IMR-90 (cell line): ENCODE measurements around the gene DLL1. TPM values are rescaled to one million over a fixed set of nuclear protein-coding genes. Genes with fewer than 3 reads are reported as not detected.

Experiments used
- ATAC-seq: fragments of 200-7000 bp; cut with Tn5 transposase; 2 replicates; pipeline ENCODE4 v1.9.1; 2020; ENCODE audit warnings: low read depth, mild to moderate bottlenecking, moderate library complexity
- BruUV-seq: library from RNA; stranded (reverse); fragments of 400-500 nt; replicated peaks from 2 replicates; lab custom pipeline; 2021; lab: Mats Ljungman, UMichigan
- CTCF ChIA-PET: fragments of 300-600 bp; formaldehyde crosslinking; extraction: SDS; loops from one replicate; lab custom pipeline; 2021; ENCODE audit warnings: antibody characterized with exemption; lab: Yijun Ruan, JAX
- POLR2A ChIA-PET: fragments of 300-600 bp; sonication (Branson Sonifier 250); formaldehyde crosslinking; loops from one replicate; lab custom pipeline; 2022; ENCODE audit warnings: antibody characterized with exemption; ENCODE audit not compliant: unreplicated experiment; lab: Charles Lee
- DNase-seq: peaks from one replicate; pipeline ENCODE4 v3.0.0; 2013
- H2AFZ ChIP-seq: replicated peaks from 2 replicates; pipeline ENCODE3; 2013; ENCODE audit warnings: low read length, mild to moderate bottlenecking; ENCODE audit not compliant: poor library complexity
- H2AK5ac ChIP-seq: 2 replicates; pipeline ENCODE4 v1.6.1; 2013; ENCODE audit warnings: low read depth, low read length, inconsistent platforms
- H2AK9ac ChIP-seq: replicated peaks from 2 replicates; pipeline ENCODE3; 2013; ENCODE audit warnings: mild to moderate bottlenecking, low read depth, low read length, moderate library complexity; ENCODE audit not compliant: poor library complexity
- H2BK120ac ChIP-seq: 2 replicates; pipeline ENCODE4 v1.6.1; 2013; ENCODE audit warnings: low read depth, low read length, inconsistent platforms
- H2BK15ac ChIP-seq: 3 replicates; pipeline ENCODE4 v1.6.1; 2013; ENCODE audit warnings: low read depth, low read length, inconsistent platforms
- H2BK20ac ChIP-seq: 2 replicates; pipeline ENCODE4 v1.6.1; 2013; ENCODE audit warnings: low read depth, mild to moderate bottlenecking, inconsistent platforms, low read length, moderate library complexity
- H2BK5ac ChIP-seq: 2 replicates; pipeline ENCODE4 v1.6.1; 2013; ENCODE audit warnings: mild to moderate bottlenecking, low read depth, low read length, inconsistent platforms; ENCODE audit not compliant: poor library complexity, severe bottlenecking
- H3K14ac ChIP-seq: replicated peaks from 2 replicates; pipeline ENCODE4 v1.6.1; 2013; ENCODE audit warnings: low read depth, low read length, inconsistent platforms
- H3K18ac ChIP-seq: 2 replicates; pipeline ENCODE4 v1.6.1; 2013; ENCODE audit warnings: low read depth, low read length, control low read depth
- H3K23ac ChIP-seq: 2 replicates; pipeline ENCODE4 v1.6.1; 2013; ENCODE audit warnings: low read depth, low read length, inconsistent platforms
- H3K27ac ChIP-seq: 2 replicates; pipeline ENCODE4 v1.5.1; 2013; ENCODE audit warnings: mild to moderate bottlenecking, control low read depth, low read length; ENCODE audit not compliant: insufficient read depth
- H3K27me3 ChIP-seq: 2 replicates; pipeline ENCODE4 v1.6.1; 2013; ENCODE audit warnings: low read length; ENCODE audit not compliant: control insufficient read depth, insufficient read depth
- H3K36me3 ChIP-seq: 2 replicates; pipeline ENCODE4 v1.6.1; 2013; ENCODE audit warnings: low read length, mixed read lengths; ENCODE audit not compliant: control insufficient read depth, insufficient read depth
- H3K4ac ChIP-seq: 2 replicates; pipeline ENCODE4 v1.6.1; 2013; ENCODE audit warnings: low read depth, low read length, inconsistent platforms
- H3K4me1 ChIP-seq: 2 replicates; pipeline ENCODE4 v1.6.1; 2013; ENCODE audit warnings: low read length, mixed read lengths; ENCODE audit not compliant: control insufficient read depth, insufficient read depth
- H3K4me2 ChIP-seq: 2 replicates; pipeline ENCODE4 v1.6.1; 2013; ENCODE audit warnings: low read depth, mild to moderate bottlenecking, control low read depth, low read length, moderate library complexity
- H3K4me3 ChIP-seq: 2 replicates; pipeline ENCODE4 v1.5.1; 2013; ENCODE audit warnings: low read depth, mild to moderate bottlenecking, control low read depth, low read length, moderate library complexity; ENCODE audit not compliant: insufficient read depth
- H3K56ac ChIP-seq: 2 replicates; pipeline ENCODE4 v1.6.1; 2013; ENCODE audit warnings: low read length, inconsistent platforms; ENCODE audit not compliant: insufficient read depth; ENCODE audit errors: extremely low read depth
- H3K79me1 ChIP-seq, 2 experiments: 2 replicates each; pipeline ENCODE4 v1.6.1; 2013; ENCODE audit warnings: low read length in 2 of 2, inconsistent platforms in 1 of 2, low read depth in 1 of 2
- H3K9ac ChIP-seq: 2 replicates; pipeline ENCODE4 v1.6.1; 2013; ENCODE audit warnings: low read depth, low read length, control low read depth
- H3K9me1 ChIP-seq: 2 replicates; pipeline ENCODE4 v1.6.1; 2013; ENCODE audit warnings: low read length, inconsistent platforms; ENCODE audit not compliant: insufficient read depth
- H3K9me3 ChIP-seq: 2 replicates; pipeline ENCODE4 v1.6.1; 2013; ENCODE audit warnings: low read length; ENCODE audit not compliant: control insufficient read depth, insufficient read depth
- H4K20me1 ChIP-seq: 2 replicates; pipeline ENCODE4 v1.6.1; 2013; ENCODE audit warnings: low read length, inconsistent platforms; ENCODE audit not compliant: insufficient read depth
- H4K5ac ChIP-seq: 2 replicates; pipeline ENCODE4 v1.6.1; 2013; ENCODE audit warnings: mild to moderate bottlenecking, low read depth, low read length, control low read depth
- H4K8ac ChIP-seq, 2 experiments: 2 replicates each; pipeline ENCODE4 v1.6.1; 2013; ENCODE audit warnings: low read depth in 2 of 2, low read length in 2 of 2, control low read depth in 1 of 2, inconsistent platforms in 1 of 2
- H4K91ac ChIP-seq: 2 replicates; pipeline ENCODE4 v1.6.1; 2013; ENCODE audit warnings: low read depth, low read length, inconsistent platforms; ENCODE audit not compliant: insufficient read depth
- CEBPB ChIP-seq: IDR thresholded peaks from 2 replicates; pipeline ENCODE4 v1.6.1; 2012; ENCODE audit warnings: low read depth, low read length, improper control_type of control experiment
- MAFK ChIP-seq: IDR thresholded peaks from 2 replicates; pipeline ENCODE4 v1.6.1; 2012; ENCODE audit warnings: low read depth, low read length, improper control_type of control experiment
- POLR2A ChIP-seq: IDR thresholded peaks from 2 replicates; pipeline ENCODE4 v1.6.1; 2012; ENCODE audit warnings: mild to moderate bottlenecking, low read depth, low read length
- RAD21 ChIP-seq: IDR thresholded peaks from 2 replicates; pipeline ENCODE4 v1.6.1; 2012; ENCODE audit warnings: low read length, improper control_type of control experiment
- WGBS, 2 experiments: methylation state at CpG; one replicate each; pipeline versions ENCODE4 v1.1.5 to v1.1.7; 2013; ENCODE audit warnings: missing lambda C conversion rate in 2 of 2; ENCODE audit not compliant: insufficient read length in 1 of 2; ENCODE audit errors: extremely low coverage in 2 of 2; 5-methylcytosine and 5-hydroxymethylcytosine counted together
- dilution Hi-C: fragments of 300-500 bp; cut with HindIII; formaldehyde crosslinking; loops from one replicate; pipeline ENCODE4 v1.14.3; 2018; ENCODE audit warnings: low sequenced_read_pairs; ENCODE audit not compliant: unreplicated experiment
- in situ Hi-C: fragments of 300-500 bp; cut with MboI; formaldehyde crosslinking; loops from 3 replicates; pipeline ENCODE4 v1.14.3; 2019; ENCODE audit warnings: low sequenced_read_pairs, inconsistent platforms, mixed read lengths
- intact Hi-C: fragments of 100-400 bp; cut with micrococcal nuclease; formaldehyde crosslinking; loops from 2 replicates; pipeline ENCODE4 v1.10.0; 2022
- polyA plus RNA-seq, 3 experiments: library from polyadenylated mRNA; depleted of rRNA; stranded (reverse); fragments of >200 nt; gene quantifications; 2 replicates each; pipeline ENCODE4 v1.2.3, GENCODE V29; 2012; ENCODE audit warnings: low replicate concordance in 1 of 3
- total RNA-seq: library from RNA; depleted of rRNA; stranded (reverse); fragments of >200 nt; gene quantifications from 2 replicates; pipeline ENCODE4 v1.2.3, GENCODE V29; 2012
- TF ChIP-seq, protein P1 (sequence below): conservative IDR thresholded peaks from 2 replicates; pipeline ENCODE4 v1.5.1; 2012; ENCODE audit warnings: mild to moderate bottlenecking, low read depth, low read length, improper control_type of control experiment

Gene DLL1
- total and polyA plus RNA-seq, 2 of the 4 experiments (the other 2 are of a cell fraction), result under 0.01 to 0.31 TPM

DNA sequence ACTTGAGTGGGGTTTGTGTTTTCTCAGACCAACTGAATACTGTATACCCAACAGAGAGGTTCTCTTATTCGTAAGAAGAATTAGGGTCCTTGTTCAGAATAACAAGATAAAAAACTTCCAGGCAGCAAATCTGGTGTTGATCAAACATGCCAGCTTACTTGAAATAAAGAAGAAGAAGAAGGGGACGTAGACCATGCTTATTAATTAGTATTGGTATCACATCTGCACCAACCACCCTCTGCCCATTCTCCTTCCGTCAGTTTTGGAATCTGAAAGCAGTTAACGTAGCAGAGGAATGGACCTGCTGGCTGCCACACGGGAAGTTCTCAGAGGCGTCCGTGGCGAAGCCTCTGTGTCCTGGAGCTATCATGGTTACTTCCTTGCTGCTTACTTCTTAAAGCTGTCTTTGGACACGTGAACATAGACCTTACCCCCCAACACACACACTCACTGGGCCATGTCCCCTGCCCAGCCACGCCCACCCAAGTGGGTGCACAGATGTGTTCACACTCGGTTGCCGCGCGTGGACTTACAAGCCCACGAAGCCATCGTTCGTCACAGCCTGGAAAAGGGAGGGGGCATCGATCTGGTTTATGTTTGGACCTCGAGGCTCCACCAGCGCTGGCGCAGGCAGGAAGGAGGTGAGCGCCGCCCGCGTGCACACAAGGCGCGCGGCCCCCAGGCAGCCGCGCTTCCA lies 4.1 kb upstream of the DLL1 start:
- DNase-seq, result no peak
- POLR2A ChIA-PET, result no interaction called here

More for the DNA sequence above, 4.1 kb upstream of the DLL1 start:
- Histone ChIP-seq H2BK20ac (no peak overlapping the region), H3K4me2 (peak overlapping the region; percentile 91; the same call in 1 of the 2 replicates), H2BK15ac (no peak overlapping the region), H2AFZ (peak overlapping the region; percentile 85), H2BK5ac (no peak overlapping the region), H3K4me1 (peaks cover 4% of the 10 kb centered on the region; the same call in 1 of the 2 replicates), H3K27ac (no peak overlapping the region), H3K23ac (peak overlapping the region; percentile 42; the same call in 1 of the 2 replicates), H3K18ac (no peak overlapping the region), H3K14ac (no peak overlapping the region), H3K79me1 (no peaks in the 10 kb centered on the region), H4K8ac (no peak overlapping the region), H4K5ac (no peak overlapping the region), H3K27me3 (peaks cover 76% of the 10 kb centered on the region), H3K9me1 (peaks cover 7% of the 10 kb centered on the region; the same call in 1 of the 2 replicates), H3K9me3 (peaks cover 4% of the 10 kb centered on the region; the same call in 1 of the 2 replicates), H4K20me1 (no peaks in the 10 kb centered on the region; the same call in 1 of the 2 replicates), H4K91ac (no peak overlapping the region), H3K36me3 (no peaks in the 10 kb centered on the region), H3K4ac (no peak overlapping the region), H2AK9ac (peak overlapping the region; percentile 33), H3K4me3 (peak overlapping the region; percentile 49; the same call in 1 of the 2 replicates), H3K9ac (no peak overlapping the region), H2BK120ac (no peak overlapping the region), H2AK5ac (no peak overlapping the region), H3K56ac (no peak overlapping the region)
- intact Hi-C loops (loop anchor here (5.0 to 10.0 kb wide), 2 partner anchors 237 to 460 kb away; no protein-coding TSS in a partner anchor), dilution Hi-C loops (no loop called here), in situ Hi-C loops (no loop called here)
- no TSS peak for BruUV-seq
- CTCF ChIA-PET, result interaction anchor here (0.6 kb wide), 1 partner anchor 21 kb away, joined by 4 read pairs; no protein-coding TSS in a partner anchor
- WGBS, 2 experiments, result 3% methylated on average over 23 of the region's 30 CpGs; no CpG with 5 or more reads in 1 of the 2 experiments
- no peak for TF ChIP-seq RAD21
- TF ChIP-seq CEBPB, result no peak
- TF ChIP-seq, protein P1, sequence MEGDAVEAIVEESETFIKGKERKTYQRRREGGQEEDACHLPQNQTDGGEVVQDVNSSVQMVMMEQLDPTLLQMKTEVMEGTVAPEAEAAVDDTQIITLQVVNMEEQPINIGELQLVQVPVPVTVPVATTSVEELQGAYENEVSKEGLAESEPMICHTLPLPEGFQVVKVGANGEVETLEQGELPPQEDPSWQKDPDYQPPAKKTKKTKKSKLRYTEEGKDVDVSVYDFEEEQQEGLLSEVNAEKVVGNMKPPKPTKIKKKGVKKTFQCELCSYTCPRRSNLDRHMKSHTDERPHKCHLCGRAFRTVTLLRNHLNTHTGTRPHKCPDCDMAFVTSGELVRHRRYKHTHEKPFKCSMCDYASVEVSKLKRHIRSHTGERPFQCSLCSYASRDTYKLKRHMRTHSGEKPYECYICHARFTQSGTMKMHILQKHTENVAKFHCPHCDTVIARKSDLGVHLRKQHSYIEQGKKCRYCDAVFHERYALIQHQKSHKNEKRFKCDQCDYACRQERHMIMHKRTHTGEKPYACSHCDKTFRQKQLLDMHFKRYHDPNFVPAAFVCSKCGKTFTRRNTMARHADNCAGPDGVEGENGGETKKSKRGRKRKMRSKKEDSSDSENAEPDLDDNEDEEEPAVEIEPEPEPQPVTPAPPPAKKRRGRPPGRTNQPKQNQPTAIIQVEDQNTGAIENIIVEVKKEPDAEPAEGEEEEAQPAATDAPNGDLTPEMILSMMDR, result no peak
- no peak for TF ChIP-seq MAFK
- TF ChIP-seq POLR2A, result no peak
- no peak for ATAC-seq
